GM21515 (cell line): ENCODE results near the gene TMEM11.
A peak's percentile ranks its signal among the peaks of the same experiment; 100 is the strongest.
"Not testable (repeated sequence)": the region's sequence is repeated elsewhere in the genome, so short reads cannot be mapped to it uniquely, and the experiment has no call there.

ENCODE experiments used
- ATAC-seq: cut with Tn5 transposase; IDR thresholded peaks from one replicate; pipeline ENCODE4 v1.9.1; 2021; ENCODE audit not compliant: unreplicated experiment

TMEM11 gene

DNA sequence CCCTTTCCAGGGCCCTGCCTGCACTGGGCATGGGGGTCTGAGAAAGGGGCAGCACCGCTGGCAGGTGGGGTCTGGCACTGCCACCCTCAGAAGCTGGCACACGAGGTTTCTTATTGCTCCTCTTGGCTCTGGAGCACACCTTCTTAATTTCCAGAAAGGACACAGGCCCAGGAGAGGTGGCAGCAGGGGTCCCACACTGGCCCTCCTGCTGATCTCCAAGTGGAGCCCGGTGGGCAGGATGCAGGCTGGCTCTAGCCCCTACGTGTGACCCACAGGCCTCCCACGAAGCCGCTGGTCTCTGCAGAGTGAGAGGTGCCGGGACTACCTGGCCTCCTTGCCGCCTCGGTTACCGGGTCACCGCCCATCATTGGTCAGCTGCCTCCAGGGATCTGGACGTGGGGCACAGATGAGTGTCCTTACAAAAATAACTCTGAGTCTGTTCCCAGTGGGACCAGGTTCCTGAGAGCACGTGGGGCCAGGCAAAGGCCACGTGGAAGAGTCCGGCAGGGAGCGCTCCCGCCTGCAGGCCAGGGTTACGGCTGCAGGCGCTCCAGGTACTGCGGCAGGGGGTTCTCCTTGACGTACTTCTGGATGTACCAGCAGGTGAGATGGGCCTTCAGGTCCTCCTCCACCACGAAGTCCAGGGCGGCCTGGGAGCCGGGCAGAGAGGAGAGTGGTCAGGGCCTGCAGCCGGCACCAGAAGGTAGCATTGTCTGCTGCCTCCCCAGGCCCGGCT, 29.0 kb upstream of the TMEM11 start:
- no peak for ATAC-seq

DNA sequence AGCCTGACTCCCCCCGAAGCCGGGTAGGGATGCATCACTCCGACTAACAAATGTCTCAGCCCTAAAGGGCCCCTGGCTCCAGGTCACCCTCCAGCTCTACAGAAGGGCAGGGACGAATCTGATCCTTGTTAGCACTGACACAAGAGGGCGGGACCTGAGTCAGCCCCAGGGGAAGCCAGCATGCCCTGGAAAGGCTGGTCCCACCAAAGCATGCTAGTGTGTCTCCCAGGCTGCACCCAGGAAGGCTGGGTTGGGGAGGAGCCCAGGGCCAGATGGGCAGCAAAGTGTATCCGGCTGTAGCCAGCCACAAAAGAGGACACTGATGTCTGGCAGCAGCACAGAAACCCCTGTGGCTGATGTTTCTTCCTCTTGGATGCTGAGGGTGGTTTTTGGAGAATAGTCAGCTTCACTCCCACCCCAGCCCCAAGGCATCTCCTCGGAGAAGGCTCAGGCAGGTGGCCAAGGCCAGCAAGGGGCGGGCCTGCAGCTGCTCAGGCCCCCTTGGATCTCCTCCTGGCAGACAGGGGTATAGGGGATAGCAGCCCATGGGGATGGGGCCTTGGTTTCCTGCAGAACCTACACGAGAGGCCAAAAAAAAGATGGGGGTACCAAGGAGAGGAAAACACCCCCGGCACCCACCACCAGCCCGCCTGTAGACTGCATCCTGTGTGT, 28.2 kb upstream of the TMEM11 start:
- no peak for ATAC-seq

DNA sequence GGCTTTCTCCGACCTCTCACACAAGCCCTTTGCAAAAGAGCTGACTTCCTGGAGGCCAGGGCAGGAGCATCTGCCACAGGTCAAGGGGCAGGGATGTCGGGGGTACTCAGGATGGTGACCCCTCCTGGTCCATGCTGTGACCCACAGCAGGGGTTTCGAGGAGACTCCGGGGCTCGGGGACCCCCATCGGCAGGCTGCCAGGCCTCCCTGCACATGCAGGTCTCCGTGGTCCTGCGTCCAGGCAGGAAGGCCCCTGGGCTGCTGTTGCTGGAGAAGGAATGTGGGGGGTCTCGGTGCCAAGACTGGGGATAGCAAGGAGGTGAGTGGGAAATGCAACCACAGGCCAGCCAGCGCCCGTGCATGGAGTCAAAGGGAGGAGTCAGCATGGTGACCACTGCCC, 27.6 kb upstream of the TMEM11 start:
- ATAC-seq = no peak

DNA sequence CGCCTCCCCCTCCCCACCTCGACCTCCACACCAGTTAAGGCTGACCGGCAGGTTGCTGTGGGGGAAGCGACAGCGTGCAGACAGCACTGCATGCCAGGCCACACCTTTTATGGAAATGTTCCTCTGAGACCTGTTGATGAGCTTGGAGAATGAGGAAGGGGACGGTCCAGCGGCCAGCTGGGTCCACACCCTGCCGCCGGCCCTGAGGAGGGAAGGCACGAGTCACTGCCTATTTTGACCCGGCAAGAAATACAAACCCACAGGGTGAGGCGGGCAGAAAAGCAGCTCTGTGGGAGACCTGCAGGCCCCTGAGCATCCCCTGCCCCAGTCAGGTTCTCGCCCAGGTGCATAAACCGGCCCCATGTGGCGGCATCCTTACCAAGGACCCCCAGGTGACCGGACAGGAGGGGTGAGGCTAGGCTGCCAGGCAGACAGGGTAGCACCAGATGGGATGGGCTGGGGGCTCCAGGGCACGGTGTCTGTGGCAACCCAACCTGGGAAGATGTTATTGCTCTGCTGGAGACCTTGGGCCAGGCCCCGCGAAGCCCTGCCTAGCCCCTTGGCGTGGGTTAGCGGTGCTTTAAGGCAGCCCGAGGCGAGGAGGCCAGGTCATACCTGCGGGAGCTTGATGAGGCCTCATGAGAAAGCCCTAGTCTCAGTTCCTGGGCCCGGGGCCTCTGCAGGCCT, 26.6 kb upstream of the TMEM11 start:
- ATAC-seq = no peak

DNA sequence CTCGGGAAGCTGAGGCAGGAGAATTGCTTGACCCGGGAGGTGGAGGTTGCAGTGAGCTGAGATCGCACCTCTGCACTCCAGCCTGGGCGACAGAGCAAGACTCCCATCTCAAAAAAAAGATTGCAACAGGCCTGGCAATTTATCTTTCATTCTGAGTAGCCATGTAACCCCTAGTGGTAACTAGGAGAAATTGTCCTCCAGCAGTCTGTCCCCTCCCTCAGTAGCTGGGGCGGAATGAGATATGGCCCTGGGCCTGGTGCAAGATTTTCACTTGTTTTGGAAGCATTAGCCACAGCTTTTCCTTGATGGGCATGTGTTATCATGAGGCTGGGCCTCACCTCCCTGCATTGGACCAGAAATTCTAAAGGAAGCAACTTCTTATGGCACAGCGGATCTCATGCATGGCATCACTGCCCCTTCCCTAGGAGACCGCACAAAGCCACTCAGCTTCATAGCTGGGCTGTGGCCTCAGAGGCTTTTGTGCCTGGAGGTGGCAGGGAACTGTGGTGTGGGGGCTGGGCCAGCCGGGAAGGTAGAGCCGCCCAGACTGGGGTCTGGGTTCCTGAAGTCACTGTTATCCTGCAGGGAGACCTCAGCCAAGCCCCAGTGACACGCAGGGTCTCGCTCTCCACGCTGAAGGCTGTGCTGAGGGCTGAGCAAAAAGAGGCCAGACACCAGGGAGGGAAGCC, 25.9 kb upstream of the TMEM11 start:
- ATAC-seq = no peak

DNA sequence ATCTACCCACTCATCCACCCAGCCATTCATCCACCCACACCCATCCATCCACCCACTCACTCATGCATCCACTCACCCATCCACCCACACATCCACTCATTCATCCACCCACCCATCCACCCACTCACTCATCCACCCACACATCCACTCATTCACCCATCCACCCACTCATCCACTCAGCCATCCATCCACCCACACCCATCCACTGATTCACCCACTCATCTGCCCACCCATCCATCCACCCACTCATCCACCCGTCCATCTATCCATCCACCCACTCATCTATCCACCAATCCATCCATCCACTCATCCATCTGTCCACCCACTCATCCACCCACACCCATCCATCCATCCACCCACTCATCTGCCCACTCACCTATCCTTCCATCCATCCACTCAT, 22.0 kb upstream of the TMEM11 start:
- ATAC-seq = no peak

DNA sequence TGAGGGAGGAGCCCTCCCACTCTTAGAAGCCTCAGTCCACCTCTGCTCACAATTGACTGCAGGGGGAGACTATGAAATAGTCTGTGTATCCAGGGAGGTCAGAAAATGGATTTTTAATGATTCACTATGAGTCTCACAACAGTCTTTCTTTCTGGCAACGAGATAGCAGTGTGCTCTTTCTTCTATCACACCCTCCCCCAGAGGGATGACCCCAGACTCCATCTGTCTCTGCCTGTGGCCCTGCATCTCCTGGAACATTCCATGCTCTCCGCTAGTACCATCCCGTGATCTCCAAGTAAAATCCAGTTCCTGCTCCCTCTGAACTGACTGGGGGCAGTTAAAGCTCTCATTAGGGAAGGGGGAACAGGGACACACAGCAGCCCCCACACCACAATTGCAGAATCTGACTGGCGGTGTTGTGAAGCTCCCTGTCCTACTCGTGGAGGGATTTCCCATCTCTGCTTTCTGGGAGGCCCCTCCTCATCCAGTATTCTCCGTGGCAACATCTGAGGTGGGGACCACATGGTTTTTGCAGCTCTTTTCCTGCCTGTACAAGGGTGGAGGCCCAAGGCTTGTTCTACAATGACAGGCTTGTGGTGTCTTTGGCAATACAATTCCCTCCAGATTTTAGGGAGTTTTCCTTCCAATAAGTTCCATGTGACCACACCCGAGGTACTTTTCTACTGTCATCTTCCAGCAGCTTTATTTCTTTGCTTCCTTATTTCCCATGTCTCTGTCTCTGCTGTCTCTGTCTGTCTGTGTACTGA, 19.8 kb upstream of the TMEM11 start:
- ATAC-seq = no peak

DNA sequence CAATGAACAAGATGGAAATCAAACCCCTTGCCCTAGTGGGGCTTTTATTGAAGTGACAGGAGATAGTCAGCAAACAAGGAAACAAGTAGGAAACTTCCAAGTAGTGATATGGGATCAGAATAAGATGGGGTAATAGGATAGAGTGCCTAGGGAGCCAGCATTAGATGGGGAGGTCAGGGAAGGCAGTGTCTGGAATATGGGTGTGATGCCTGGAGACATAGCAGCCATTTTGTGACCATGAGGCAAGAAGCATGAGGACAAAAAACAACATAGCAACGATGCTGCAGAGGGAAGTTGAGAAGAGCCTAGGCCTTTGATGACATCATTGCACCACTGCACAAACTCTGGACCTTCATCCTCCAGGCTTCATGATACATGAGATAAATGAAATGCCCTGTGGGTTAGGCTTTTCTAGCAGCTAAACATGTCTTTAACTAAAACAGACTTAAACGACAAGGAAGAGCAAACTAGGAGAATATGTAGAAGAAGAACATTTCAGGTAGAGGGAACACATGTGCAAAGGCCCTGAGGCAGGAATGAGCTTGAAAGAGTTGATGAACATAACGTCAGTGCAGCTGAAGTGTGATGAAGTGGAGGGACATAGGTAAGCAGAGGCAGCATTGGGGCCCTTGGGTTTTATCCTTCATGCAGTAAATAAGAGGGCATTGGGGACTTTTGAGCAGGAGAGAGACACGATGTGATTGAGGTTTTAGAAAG, 18.2 kb upstream of the TMEM11 start:
- no peak for ATAC-seq

DNA sequence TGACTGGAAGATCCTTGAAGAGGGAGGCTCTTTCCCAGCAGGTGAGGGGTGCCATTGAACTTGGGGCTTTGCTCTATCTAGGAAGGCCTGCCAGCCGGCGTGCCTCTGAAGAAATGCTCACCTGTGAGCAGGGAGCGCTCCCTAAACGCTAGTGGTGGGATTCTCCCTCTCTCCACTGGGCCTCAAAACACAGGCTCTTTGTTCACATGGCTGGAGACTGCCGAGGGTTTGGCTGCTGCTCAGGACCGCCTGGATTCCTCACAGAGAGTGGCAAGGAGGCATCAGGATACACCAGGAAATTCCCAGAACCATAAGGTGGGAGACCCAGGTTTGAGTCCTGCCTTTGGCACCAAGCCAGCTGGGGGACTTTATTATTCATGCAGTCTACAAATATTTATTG, 17.6 kb upstream of the TMEM11 start:
- ATAC-seq = no peak

DNA sequence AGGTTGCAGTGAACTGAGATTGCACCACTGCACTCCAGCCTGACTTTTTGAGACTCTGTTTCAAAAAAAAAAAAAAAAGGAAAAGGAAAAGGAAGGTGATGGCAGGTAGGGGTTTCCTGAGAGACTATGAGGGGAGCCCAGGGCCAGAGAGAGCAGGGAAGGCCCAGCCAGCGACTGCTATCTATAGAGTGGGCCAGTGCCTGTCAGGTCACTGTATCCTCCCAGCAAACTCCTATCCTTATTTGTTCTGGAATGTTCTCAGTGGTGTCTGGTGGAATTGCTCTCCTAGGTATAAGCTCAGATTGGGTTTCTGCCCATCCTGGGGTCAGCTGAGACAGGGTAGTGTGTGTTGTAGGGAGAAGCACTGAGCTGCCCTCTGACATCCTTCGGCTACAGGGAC, 14.9 kb upstream of the TMEM11 start:
- no peak for ATAC-seq

DNA sequence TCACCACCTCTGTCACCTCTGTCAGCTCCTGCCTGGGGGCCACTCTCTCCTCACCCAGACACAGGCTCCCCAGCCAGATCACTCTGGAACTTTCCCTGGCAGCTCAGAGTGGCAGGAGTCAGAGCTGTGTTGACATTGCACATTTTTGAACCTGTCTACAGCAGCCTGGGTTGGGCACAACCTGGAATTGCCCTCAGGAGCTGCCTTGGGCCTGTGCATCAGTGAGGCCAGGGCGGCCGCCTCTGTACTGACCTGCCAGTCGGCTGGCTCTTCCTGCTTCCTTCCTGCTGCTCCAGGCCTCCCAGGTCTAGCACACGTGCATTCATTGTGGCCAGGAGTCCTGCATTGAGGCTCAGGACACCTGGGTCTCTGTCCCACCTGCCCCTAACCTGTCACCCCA, 14.2 kb upstream of the TMEM11 start:
- ATAC-seq = no peak

DNA sequence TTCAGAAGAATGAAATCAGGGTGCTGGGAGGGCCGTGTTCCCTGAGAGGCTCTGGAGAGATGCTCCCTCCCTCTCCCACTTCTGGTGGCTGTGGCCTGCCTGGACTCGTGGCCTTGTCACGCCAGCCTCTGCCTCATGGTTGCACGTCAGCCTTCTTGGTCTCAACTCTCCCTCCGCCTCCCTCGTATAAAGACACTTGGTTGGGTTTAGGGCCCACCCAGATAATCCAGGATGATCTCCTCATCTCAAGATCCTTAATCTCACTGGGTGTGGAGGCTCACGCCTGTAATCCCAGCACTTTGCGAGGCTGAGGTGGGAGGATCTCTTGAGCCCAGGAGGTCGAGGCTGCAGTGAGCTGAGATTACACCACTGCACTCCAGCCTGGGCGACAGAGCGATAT, 13.3 kb upstream of the TMEM11 start:
- ATAC-seq = not testable (repeated sequence)

DNA sequence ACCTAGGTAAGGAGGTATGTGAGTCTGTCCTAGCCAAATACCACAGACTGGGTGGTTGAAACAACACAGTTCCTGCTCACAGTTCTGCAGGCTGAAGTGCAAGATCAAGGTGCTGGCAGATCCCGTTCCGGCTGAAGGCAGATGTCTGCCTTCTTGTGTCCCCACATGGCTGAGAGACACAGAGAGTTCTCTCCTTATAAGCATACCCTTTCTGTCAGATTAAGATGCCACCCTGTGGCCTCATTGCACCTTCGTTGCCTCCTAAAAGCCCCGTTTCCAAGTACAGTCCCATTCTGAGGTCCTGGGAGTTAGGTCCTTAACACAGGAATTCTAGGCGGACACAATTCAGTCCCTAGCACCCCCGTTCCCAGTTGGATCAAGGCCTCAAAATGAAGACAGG, 9.1 kb upstream of the TMEM11 start:
- ATAC-seq = no peak

DNA sequence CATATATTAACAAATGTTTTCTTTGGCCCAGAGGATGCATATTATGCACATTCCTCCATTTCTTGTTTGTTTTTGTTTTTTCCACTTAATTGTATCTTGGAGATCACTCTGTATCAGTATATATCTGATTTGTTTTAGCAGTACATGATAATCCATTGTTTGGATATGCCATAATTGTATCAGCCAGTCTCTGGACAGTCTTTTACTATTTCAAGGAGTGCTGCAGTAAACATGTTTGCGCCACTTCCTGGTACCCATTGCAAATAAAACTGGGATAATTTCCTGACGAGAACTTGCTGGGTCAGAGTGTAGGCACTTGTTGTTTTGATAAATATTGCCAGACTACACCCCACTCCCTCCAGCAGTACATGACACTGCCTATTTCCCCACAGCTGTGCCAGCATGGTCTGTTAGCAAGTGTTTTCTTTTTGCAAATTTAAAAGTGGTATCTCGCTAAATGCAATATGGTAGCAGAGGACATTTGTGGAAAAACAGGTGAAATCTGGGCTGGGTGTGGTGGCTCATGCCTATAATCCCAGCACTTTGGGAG, 4.9 kb upstream of the TMEM11 start:
- ATAC-seq = no peak

DNA sequence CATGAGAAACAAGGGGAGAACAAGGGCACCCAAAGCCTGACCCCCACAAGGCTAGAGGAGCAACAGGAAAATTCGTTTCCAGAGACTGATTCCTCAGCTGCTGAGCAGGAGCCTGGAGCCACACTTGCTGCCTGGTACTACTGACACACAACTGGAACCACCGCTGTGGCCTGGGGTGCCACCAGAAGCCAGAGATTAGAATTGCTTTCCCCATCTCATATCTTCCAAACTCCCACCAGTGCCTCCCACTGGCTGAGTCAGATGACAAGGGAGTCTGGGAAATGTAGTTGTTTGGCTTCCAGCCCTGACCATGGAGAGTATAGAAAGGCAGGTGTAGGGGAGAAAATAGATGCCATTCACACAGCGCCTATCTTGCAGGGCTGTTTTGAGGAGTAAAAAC, 4.1 kb upstream of the TMEM11 start:
- no peak for ATAC-seq

DNA sequence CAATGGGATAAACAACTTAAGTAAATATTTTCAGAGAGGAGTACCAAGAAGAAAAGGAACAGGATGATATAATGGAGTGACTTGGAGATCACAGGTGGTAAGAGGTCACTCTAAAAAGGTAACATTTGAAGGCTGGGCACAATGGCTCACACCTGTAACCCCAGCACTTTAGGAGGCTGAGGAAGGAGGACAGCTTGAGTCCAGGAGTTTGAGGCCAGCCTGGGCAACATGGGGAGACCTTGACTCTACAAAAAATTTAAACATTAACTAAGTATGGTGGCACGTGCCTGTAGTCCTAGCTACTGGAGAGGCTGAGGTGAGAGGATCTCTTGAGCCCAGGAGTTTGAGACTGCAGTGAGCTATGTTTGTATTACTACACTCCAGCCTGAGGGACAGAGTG, 3.4 kb upstream of the TMEM11 start:
- ATAC-seq = no peak

DNA sequence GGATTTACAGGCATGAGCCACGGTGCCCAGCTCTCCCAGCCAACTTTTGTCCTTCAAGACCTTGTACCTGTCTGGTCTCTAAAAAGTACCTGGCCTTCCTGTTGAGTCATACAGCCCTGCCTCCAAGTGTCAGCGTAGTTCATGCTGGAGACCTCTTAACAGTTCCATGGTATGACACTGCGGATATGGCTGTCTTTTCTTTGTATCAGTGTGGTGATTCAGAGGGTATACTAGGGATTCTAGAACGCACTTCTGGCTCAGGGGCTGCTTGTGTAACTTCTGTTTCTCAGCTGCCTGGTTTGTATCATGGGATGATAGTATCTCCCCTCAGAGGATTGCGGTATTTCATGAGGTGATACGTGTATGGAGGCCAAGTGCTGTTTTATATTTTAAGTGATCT, 2.0 kb upstream of the TMEM11 start:
- ATAC-seq = no peak

DNA sequence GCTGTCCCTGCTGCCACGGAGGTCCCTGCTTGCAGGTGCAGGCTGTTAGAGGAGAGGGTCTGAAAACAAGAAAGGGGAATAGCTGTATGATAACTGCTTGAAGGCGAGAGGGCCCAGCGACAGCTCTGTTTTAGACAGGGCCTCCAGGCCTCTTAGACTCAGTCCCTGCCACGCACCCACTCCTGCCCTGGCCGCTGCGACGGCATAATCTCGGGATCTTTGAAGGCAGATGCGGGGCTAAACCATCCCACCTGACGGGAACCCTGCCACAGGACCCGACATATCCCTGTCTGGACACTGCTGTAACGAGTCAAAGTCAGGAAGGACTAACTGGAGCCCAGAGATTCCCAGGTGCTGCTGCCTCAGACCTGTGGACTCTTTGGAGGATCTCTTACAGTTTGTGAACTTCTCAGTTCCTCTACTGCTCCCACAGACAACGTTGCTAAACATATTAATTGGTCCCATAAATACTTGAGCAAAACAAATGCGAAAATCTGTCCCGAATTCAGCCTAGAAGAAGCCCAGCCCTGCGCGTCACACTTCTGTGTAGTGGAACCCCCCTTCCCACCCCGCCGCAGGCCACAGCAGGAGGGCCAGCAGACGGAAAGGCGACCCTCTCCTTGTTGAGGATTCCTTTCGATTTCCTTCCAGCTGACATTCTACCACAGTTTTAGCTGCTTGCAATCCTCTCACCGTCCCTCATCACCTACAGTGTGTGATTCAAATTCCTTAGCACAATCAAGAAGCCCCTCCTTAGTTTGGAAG, 998 bp upstream of the TMEM11 start:
- ATAC-seq = peak; percentile 8

DNA sequence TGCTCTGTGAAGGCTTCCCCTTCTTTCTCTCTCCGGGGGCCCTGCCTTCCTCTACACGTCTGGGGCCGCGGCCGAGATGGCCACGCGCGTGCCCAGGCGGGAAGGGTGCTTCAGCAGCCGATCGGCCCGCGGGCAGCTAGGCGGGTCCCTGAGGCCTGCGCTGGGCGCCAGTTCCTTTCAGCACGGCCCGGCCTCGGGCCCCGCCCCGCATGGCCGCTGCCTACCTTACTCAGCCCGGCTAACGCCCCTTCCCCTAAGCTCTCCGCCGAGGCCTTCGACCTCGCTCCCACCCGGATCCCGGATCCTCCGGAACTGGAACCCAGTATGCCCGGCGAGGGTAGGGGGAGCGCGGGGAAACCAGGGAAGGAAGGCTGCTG, 335 bp downstream of the TMEM11 start:
- peak; percentile 19 for ATAC-seq
